Naive B cell (primary cell): Measurements from ENCODE around the gene TIMMDC1. TPM values are rescaled to one million over a fixed set of nuclear protein-coding genes. Genes with fewer than 3 reads are reported as not detected.
"Not testable (repeated sequence)": the region's sequence is repeated elsewhere in the genome, so short reads cannot be mapped to it uniquely, and the experiment has no call there.

Source experiments
- ATAC-seq, 2 donors: fragments of 150-1000 bp; cut with Tn5 transposase; 2 replicates each; pipeline ENCODE4 v1.10.0; 2021; ENCODE audit warnings: low read depth in 2 of 2, mild to moderate bottlenecking in 2 of 2, moderate library complexity in 2 of 2
- DNase-seq: peaks from one replicate; pipeline ENCODE4 v3.0.0; 2022
- H3K27ac Mint-ChIP-seq, 6 donors: one replicate each; pipeline ENCODE4 v1.8.0; 2020 to 2022; ENCODE audit warnings: mild to moderate bottlenecking in 6 of 6, mixed read lengths in 6 of 6, moderate library complexity in 5 of 6, inconsistent platforms in 2 of 6
- H3K27me3 Mint-ChIP-seq, 3 donors: one replicate each; pipeline ENCODE4 v1.8.0; 2021 to 2022; ENCODE audit warnings: mixed read lengths in 3 of 3, mild to moderate bottlenecking in 1 of 3
- H3K36me3 Mint-ChIP-seq, 2 donors: one replicate each; pipeline ENCODE4 v1.8.0; 2020 to 2022; ENCODE audit warnings: mixed read lengths in 2 of 2, inconsistent platforms in 1 of 2, mild to moderate bottlenecking in 1 of 2
- H3K4me1 Mint-ChIP-seq, 3 donors: one replicate each; pipeline ENCODE4 v1.8.0; 2020 to 2022; ENCODE audit warnings: mixed read lengths in 3 of 3, inconsistent platforms in 1 of 3, mild to moderate bottlenecking in 1 of 3, moderate library complexity in 1 of 3
- H3K4me3 Mint-ChIP-seq, 8 donors: one replicate each; pipeline ENCODE4 v1.8.0; 2020 to 2022; ENCODE audit warnings: mild to moderate bottlenecking in 8 of 8, mixed read lengths in 8 of 8, moderate library complexity in 8 of 8, inconsistent platforms in 2 of 8
- H3K9me3 Mint-ChIP-seq, 7 donors: one replicate each; pipeline ENCODE4 v1.8.0; 2020 to 2022; ENCODE audit warnings: mixed read lengths in 7 of 7, mild to moderate bottlenecking in 5 of 7, inconsistent platforms in 2 of 7, moderate library complexity in 1 of 7
- polyA plus RNA-seq, 6 donors: library from polyadenylated mRNA; unstranded; fragments of 300-500 nt; fragmentation: Illumina TruSeq; gene quantifications; one replicate each; pipeline ENCODE4 v1.2.3, GENCODE V29; 2021; ENCODE audit warnings: low read depth in 6 of 6

Gene TIMMDC1
- polyA plus RNA-seq, 6 donors from 2014 or later = 57.3 to 77.6 (median 64.2) TPM

DNA sequence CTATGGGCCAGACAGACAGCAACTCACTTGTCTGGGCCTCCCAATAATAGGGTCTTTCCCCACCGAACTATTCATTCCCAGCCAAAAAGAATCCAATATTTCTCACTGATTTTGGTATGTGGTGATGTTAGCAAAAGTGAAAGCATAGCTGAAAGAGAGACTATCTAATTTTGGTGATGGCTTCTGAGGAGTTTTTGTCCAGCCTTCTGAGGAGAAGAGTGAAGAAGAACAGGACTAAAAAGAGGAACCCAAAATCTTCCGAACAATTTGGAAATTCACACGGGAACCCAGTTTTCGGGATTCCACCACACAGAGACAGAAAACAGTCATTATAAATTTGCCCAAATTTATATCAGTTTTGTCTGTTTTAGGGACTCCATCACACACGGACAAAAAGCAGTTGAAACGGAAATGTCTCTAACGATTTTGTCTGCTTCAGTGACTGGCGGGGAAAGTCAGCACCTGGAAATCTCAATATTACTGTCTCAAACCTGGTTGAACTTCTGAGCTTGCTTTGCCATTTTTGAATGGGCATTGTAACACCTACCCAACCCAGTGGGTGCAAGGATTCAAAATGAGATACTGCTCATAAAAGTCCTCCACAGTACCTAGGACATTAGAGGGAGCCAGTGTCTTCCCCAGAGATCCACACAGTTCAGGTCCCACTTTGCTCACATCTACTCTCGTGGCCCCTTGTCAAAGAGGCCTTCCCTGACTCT lies 52.0 kb downstream of the TIMMDC1 start:
- Mint-ChIP-seq H3K27me3 (no peaks in the 10 kb centered on the region), H3K9me3 (no peaks in the 10 kb centered on the region), H3K36me3 (no peaks in the 10 kb centered on the region), H3K27ac (peak overlapping the region in 2 of 6 donors; percentile 50 to 65), H3K4me1 (peaks cover 12 to 14% (median 12%) of the 10 kb centered on the region in 3 donors), H3K4me3 (peak overlapping the region in 1 of 8 donors; percentile 12)
- ATAC-seq = no peak
- DNase-seq = no peak

DNA sequence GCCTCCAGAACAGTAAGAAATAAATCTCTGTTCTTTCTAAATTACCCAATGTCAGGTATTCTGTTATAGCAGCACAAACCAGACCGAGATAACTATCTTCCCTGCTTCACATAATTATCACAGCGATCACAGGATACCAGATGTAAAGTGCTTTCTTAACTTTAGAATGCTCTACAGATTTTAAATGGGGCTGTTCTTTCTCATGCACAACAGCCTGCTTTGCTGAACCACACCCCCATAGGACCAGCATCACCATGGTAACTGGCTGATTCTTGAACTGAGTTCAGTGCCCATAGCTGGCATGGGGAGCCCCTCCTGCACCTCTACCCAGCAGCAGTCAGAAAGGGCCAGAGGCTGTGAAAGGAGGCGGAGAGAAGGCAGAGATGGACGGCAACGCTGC lies 53.3 kb downstream of the TIMMDC1 start:
- Mint-ChIP-seq H3K27ac (no peak overlapping the region), H3K4me1 (peaks cover 22 to 25% (median 24%) of the 10 kb centered on the region in 3 donors), H3K27me3 (no peaks in the 10 kb centered on the region), H3K9me3 (no peaks in the 10 kb centered on the region), H3K4me3 (peak overlapping the region in 1 of 8 donors; percentile 24), H3K36me3 (no peaks in the 10 kb centered on the region)
- peak in 1 of 2 donors; percentile 26 for ATAC-seq
- DNase-seq = no peak

DNA sequence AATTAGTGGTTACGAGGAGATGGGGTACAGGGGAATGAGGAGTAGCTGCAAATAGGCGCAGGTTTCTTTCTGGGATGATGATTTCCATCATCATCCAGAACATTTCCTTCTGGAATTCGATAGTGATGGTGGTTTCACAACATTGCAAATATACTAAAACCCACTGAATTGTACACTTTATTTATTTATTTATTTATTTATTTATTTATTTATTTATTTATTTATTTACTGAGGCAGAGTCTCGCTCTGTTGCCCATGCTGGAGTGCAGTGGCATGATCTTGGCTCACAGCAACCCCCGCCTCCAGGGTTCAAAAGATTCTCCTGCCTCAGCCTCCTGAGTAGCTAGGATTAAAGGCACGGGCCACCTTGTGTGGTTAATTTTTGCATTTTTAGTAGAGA lies 54.6 kb downstream of the TIMMDC1 start:
- peak overlapping the region in 2 of 6 donors; percentile 48 to 61 for H3K27ac Mint-ChIP-seq
- peaks cover 23 to 37% (median 31%) of the 10 kb centered on the region in 3 donors for H3K4me1 Mint-ChIP-seq
- H3K4me3 Mint-ChIP-seq, H3K27me3 Mint-ChIP-seq, DNase-seq, H3K9me3 Mint-ChIP-seq, H3K36me3 Mint-ChIP-seq, ATAC-seq: not testable (repeated sequence)

DNA sequence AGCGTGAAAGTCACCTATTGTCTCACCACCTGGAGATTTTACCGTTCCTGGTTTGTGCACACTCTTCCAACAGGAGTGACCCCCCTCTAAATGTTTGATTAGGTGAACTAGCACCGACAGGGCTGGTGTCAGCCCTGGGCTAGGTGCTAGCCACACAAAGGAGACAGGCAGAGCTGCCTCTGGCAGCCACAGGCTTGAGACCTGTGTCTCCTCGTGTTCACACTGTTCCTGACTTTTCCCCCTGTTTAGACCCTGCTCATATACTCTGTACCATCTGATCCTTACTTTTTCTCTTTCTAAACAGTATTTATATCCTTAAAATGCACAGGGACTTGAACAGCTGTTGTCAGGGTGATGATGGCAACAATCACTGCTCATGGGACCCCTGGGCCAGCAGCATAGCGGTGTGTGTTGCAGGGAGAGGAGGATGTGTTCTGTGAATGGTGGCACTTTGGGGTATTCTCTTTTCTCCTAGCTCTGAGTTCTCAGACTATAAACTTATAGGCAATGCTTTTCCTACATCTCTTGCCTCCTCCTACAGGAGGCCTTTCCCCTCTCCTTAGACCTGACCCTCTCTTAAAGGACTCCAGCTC lies 55.6 kb downstream of the TIMMDC1 start:
- DNase-seq = no peak

DNA sequence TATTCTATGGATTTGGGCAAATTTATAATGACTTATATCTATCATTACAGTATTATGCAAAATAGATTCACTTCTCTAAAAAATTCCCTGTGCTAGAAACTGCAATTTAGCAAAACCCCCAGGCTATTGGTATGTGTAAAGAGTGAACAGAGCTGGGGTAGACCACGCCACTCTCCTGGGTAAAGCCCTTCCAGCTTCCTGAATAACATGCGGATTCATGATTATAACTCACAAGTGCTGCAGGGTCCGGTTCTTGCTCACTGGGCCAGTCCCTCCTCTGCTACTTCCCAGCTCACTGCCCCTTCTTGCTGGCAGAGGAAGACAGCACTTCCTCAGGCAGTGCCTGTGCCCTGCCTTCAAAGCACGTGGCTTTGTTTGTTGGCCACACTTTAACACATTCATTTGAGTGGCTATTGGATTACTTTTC lies 57.0 kb downstream of the TIMMDC1 start:
- DNase-seq = peak; percentile 43
- peak overlapping the region in 7 of 8 donors; percentile 0 to 74 (median 51) for H3K4me3 Mint-ChIP-seq
- no peaks in the 10 kb centered on the region for H3K9me3 Mint-ChIP-seq
- peaks cover 29 to 47% (median 45%) of the 10 kb centered on the region in 3 donors for H3K4me1 Mint-ChIP-seq
- no peaks in the 10 kb centered on the region for H3K27me3 Mint-ChIP-seq
- ATAC-seq = peak; percentile 68 to 73
- H3K36me3 Mint-ChIP-seq = no peaks in the 10 kb centered on the region
- H3K27ac Mint-ChIP-seq = peak overlapping the region; percentile 54 to 98 (median 78)

More for the DNA sequence above, 55.6 kb downstream of the TIMMDC1 start:
- H3K4me1 Mint-ChIP-seq = peaks cover 23 to 37% (median 31%) of the 10 kb centered on the region in 3 donors
- H3K27ac Mint-ChIP-seq = peak overlapping the region in 3 of 6 donors; percentile 4 to 49 (median 35)
- no peaks in the 10 kb centered on the region for H3K36me3 Mint-ChIP-seq
- no peaks in the 10 kb centered on the region for H3K9me3 Mint-ChIP-seq
- no peak for ATAC-seq
- H3K27me3 Mint-ChIP-seq = no peaks in the 10 kb centered on the region
- H3K4me3 Mint-ChIP-seq = no peak overlapping the region

DNA sequence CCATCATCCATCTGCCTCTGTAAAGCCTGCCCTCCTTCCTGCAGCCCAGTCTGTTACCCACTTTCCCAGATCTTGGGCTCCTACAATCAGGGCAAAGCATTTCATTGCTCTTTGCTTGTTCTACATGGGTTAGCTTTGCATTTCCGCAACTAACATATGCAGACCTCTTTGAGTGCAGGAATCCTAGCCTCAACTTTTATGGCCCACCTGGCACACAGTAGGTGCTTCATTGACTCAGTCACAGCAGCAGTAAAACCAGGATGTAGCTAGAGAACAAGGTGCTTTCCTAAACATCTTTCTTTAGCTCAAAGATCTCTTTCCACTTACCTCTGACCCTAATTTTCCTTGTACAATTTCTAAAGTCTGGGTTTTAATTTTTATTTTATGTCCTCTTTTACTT lies 57.6 kb downstream of the TIMMDC1 start:
- Mint-ChIP-seq H3K9me3 (no peaks in the 10 kb centered on the region), H3K4me3 (peak overlapping the region in 5 of 8 donors; percentile 27 to 74 (median 51)), H3K27me3 (no peaks in the 10 kb centered on the region), H3K27ac (peak overlapping the region in 5 of 6 donors; percentile 43 to 98 (median 95)), H3K36me3 (no peaks in the 10 kb centered on the region), H3K4me1 (peaks cover 30 to 49% (median 43%) of the 10 kb centered on the region in 3 donors)
- DNase-seq = no peak
- ATAC-seq = no peak

DNA sequence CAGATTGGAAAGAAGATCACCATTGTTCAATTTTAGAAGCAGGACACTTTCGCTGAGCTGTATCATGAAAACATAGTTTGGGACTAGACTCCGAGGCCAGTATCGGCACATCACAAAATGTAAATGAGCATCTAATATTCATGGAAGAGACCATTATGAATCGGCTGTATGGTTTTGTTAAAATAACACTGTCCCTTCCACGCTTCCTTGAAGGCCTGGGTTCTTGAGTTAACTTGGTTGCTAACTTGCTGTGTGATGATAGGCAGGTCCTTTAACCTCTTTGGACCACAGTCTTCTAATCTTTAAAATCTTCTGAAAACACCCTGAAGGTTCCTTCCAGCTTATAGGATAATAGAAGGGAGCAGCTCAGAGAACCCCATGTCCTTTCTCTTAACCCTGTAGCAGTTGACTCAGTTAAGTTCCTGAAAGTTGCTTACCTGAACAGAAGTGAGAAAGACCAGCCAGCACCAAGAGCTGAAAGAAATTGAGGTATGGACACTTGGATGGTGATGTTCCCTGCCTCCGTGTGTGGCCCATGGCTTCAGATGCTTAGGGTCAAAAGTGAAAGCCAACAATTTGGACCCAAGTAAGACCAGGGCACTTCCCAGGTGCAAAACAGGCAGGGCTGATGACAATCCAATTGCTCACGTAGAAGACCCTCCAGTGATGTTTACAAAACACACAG lies 59.0 kb downstream of the TIMMDC1 start:
- Mint-ChIP-seq H3K27ac (peak overlapping the region in 2 of 6 donors; percentile 10 to 98), H3K4me3 (peak overlapping the region in 5 of 8 donors; percentile 17 to 75 (median 51)), H3K9me3 (no peaks in the 10 kb centered on the region), H3K36me3 (no peaks in the 10 kb centered on the region), H3K27me3 (no peaks in the 10 kb centered on the region), H3K4me1 (peaks cover 31 to 51% (median 46%) of the 10 kb centered on the region in 3 donors)
- ATAC-seq = no peak
- DNase-seq = no peak

DNA sequence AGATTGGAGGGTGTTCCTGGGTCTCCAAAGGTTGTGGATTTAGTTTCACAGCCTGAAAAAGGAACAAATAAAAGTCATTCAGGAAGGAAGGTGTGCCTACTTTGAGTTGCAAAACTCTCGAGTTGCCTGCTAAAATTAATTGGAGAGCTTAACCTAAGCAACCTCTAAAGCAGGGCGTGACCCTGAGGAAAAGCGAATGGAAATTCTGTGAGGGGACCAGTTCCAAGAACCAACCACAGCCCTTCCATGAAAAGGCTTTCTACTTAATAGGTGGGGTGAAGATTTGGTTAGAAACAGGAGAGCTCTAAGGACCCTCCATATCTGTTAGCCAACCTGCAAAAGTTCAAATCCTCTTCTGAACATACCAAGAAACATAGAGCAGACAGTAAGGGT lies 59.5 kb downstream of the TIMMDC1 start:
- no peaks in the 10 kb centered on the region for H3K9me3 Mint-ChIP-seq
- no peaks in the 10 kb centered on the region for H3K27me3 Mint-ChIP-seq
- no peaks in the 10 kb centered on the region for H3K36me3 Mint-ChIP-seq
- no peak for DNase-seq
- peak overlapping the region in 4 of 8 donors; percentile 43 to 75 (median 49) for H3K4me3 Mint-ChIP-seq
- peak overlapping the region in 3 of 6 donors; percentile 25 to 98 (median 89) for H3K27ac Mint-ChIP-seq
- no peak for ATAC-seq
- peaks cover 34 to 56% (median 51%) of the 10 kb centered on the region in 3 donors for H3K4me1 Mint-ChIP-seq

DNA sequence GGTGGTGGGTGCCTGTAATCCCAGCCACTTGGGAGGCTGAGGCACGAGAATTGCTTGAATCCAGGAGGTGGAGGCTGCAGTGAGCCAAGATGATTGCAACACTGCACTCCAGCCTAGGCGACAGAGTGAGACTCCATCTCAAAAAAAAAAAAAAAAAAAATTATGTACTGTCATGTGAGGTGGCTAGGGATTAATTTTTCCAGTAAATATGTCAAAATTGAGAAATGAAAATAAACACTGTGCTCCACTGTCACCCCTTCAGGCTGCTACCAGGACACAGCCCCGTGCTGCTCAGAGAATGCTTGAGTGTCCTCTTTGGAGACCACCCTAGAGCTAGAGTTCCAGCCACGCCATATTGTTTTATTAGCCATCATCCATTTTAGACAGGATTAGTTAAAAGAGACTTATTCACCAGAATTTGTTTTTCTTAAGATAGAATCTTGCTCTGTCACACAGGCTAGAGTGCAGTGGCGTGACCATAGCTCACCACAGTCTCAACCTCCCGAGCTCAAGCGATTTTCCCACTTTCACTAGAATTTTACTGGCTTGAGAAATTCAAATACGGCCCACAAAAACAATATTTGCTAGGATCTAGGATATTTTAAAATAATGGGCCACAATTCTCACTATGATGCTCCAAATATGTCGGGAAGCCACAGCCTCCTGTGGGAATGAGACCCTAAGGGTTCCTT lies 60.4 kb downstream of the TIMMDC1 start:
- Mint-ChIP-seq H3K27ac (peak overlapping the region in 5 of 6 donors; percentile 19 to 98 (median 93)), H3K27me3 (no peaks in the 10 kb centered on the region), H3K9me3 (no peaks in the 10 kb centered on the region), H3K4me3 (peak overlapping the region in 7 of 8 donors; percentile 29 to 65 (median 51)), H3K4me1 (peaks cover 34 to 57% (median 52%) of the 10 kb centered on the region in 3 donors), H3K36me3 (no peaks in the 10 kb centered on the region)
- DNase-seq (no peak), ATAC-seq (no peak)

DNA sequence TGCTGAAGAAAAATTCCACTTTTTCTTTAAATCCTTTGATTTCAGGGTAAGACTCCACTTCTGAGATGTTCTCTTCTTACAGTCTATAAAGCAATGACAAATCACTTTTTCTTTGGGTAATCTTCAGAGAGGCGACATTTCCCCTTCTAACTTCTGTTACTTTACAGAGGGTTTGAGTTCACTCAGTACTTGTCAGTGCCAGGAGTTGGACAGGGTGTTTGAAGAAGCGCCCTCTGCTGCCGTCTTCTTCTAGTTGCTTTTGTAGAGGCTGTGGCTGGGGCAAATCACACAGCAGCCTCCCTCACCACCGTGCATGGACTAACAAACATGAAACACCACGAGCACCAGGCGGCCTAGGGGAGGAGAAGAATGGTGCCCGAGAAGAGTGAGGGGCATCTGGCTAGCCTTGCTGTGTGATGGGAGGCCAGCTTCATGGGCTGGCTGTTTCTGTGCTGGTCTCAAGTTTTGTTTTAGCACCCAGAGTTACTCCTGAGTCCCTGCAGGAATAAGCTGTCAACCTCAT lies 61.2 kb downstream of the TIMMDC1 start, which contains the start of gene CD80:
Gene CD80 (minus strand): TSS at position 174 of the 523 bp plus-strand sequence. CDS start 1,886 bp downstream, outside the sequence.
- H3K9me3 Mint-ChIP-seq = no peaks in the 10 kb centered on the region
- ATAC-seq (peak; percentile 42 to 50), DNase-seq (peak; percentile 56)
- no peaks in the 10 kb centered on the region for H3K27me3 Mint-ChIP-seq
- H3K27ac Mint-ChIP-seq = peak within 1 kb of the TSS; percentile 76 to 98 (median 93)
- H3K4me3 Mint-ChIP-seq = peak within 1 kb of the TSS in 7 of 8 donors; percentile 41 to 65 (median 57)
- no peaks in the 10 kb centered on the region for H3K36me3 Mint-ChIP-seq
- peaks cover 33 to 54% (median 51%) of the 10 kb centered on the region in 3 donors for H3K4me1 Mint-ChIP-seq

DNA sequence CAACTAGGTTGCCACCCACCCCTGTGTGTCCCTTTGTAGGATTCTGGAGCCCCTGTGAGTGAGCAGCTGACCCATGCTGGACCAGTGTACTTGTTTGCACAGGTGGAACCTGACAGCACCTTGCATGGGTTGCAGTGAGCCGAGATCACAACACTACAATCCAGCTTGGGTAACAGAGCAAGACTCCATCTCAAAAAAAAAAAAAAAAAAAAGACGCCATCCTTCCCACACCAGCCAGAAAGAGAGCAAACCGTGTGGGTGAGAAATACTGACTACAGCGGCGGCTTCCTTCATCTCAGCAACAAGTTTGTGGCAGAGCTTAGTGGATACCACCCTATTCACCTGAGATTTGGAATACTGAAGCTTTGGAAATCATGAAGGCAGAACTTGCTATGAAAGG lies 61.8 kb downstream of the TIMMDC1 start:
- Mint-ChIP-seq H3K4me1 (peaks cover 26 to 47% (median 44%) of the 10 kb centered on the region in 3 donors), H3K36me3 (no peaks in the 10 kb centered on the region), H3K9me3 (no peaks in the 10 kb centered on the region), H3K27ac (peak overlapping the region; percentile 36 to 98 (median 86)), H3K27me3 (no peaks in the 10 kb centered on the region), H3K4me3 (peak overlapping the region in 3 of 8 donors; percentile 25 to 59 (median 35))
- ATAC-seq = no peak
- no peak for DNase-seq

DNA sequence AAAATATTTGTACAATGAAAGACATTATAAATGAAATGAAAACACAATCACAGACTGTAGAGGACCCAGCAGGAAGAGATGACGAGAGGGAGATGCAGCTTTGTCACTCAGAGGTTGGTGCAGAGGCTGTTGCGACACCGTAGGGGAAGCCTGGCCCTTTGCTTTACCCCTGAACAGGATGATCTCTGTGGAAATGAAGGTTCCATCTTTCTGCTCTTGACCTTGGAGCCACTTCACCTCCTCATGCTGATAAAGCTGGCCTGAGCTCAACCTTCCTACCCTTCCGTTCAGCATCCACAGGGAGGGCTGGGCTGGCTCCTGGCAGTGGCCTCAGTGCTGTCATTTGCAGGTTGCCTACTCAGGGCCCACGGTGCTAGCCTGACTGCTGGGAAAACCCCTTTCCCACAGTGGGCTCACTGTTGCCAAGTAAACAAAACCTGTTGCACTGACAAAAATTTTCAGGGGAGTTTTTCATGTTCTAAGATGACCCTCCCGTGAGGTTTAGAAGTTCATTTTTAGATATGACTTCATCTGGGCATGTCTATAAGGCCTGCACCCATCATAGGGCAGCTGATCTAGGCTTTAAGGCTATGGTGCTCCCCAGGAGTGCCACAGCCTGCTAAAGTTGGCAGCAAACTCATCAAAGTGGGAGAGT lies 64.1 kb downstream of the TIMMDC1 start:
- Mint-ChIP-seq H3K4me3 (peak overlapping the region; percentile 0 to 69 (median 45)), H3K27ac (peak overlapping the region; percentile 94 to 99 (median 98)), H3K4me1 (peaks cover 11 to 25% (median 24%) of the 10 kb centered on the region in 3 donors), H3K9me3 (no peaks in the 10 kb centered on the region), H3K36me3 (no peaks in the 10 kb centered on the region), H3K27me3 (peaks cover 0 to 5% (median 0%) of the 10 kb centered on the region in 3 donors)
- peak; percentile 74 for DNase-seq
- ATAC-seq = peak; percentile 77 to 81
